Lower leg skin (tissue), 4 donors: ENCODE data around the gene VASH1. TPM values are rescaled to one million over a fixed set of nuclear protein-coding genes. Genes with fewer than 3 reads are reported as not detected.
"Not testable (repeated sequence)": the region's sequence is repeated elsewhere in the genome, so short reads cannot be mapped to it uniquely, and the experiment has no call there.

ENCODE experiments used
- DNase-seq, 2 donors: peaks; one replicate each; pipeline ENCODE4 v3.0.0-alpha.2; 2019; ENCODE audit warnings: low spot score in 2 of 2
- H3K4me3 ChIP-seq: fragments of 200-600 bp; sonication (generic); 2 replicates; pipeline ENCODE4 v1.5.1; 2017; ENCODE audit warnings: mild to moderate bottlenecking, low read depth; ENCODE audit not compliant: poor library complexity, severe bottlenecking
- POLR2A ChIP-seq, 2 donors: fragments of 450-650 bp; IDR thresholded peaks; one replicate each; pipeline ENCODE4 v1.6.1; 2016 to 2017; ENCODE audit warnings: antibody characterized with exemption in 2 of 2, mild to moderate bottlenecking in 1 of 2, moderate library complexity in 1 of 2
- WGBS, 2 donors: methylation state at CpG; one replicate each; pipeline ENCODE4 v1.1.5; 2018; 5-methylcytosine and 5-hydroxymethylcytosine counted together
- intact Hi-C: fragments of 100-400 bp; cut with DNase I; formaldehyde crosslinking; loops from one replicate; pipeline ENCODE4 v1.15.0; 2023; ENCODE audit warnings: low total_unique reads
- total RNA-seq, 4 donors: library from RNA; depleted of rRNA; stranded (reverse); fragments of >200 nt; gene quantifications; one replicate each; pipeline ENCODE4 v1.1.0, GENCODE V29; 2016
- TF ChIP-seq, protein P1 (sequence below), 3 donors: fragments of 450-650 bp; IDR thresholded peaks; one replicate each; pipeline ENCODE4 v1.5.1; 2016; ENCODE audit warnings: antibody characterized with exemption in 3 of 3, mild to moderate bottlenecking in 3 of 3, moderate library complexity in 2 of 3

VASH1 gene
- total RNA-seq, 4 donors from 2014 or later, result 0.86 to 6.9 (median 1.3) TPM

DNA sequence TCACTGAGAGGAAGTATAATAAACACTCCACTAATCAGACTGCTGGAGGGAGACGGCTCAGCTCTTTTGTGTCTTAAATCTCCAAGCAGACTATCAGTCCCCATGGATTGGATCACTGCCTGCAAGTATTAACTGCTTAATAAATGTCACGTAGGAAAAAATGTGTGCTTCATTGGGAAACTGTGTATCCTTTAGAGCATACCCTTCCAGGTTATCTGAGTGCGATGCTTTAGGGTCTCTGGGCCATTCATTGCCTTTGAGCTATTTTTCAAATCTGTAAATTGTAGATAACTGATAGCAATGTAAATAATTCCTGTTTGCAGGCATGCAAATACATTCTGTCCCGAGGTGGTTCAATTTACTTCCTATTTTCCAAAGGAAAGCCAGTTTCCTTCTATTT lies 45.0 kb upstream of the VASH1 start:
- WGBS, 2 donors, result 54 to 57% methylated on average over 4 of the region's 4 CpGs
- no peak for DNase-seq
- no peak for TF ChIP-seq POLR2A (IDR thresholded peaks at IDR 0.05)
- TF ChIP-seq, protein P1, sequence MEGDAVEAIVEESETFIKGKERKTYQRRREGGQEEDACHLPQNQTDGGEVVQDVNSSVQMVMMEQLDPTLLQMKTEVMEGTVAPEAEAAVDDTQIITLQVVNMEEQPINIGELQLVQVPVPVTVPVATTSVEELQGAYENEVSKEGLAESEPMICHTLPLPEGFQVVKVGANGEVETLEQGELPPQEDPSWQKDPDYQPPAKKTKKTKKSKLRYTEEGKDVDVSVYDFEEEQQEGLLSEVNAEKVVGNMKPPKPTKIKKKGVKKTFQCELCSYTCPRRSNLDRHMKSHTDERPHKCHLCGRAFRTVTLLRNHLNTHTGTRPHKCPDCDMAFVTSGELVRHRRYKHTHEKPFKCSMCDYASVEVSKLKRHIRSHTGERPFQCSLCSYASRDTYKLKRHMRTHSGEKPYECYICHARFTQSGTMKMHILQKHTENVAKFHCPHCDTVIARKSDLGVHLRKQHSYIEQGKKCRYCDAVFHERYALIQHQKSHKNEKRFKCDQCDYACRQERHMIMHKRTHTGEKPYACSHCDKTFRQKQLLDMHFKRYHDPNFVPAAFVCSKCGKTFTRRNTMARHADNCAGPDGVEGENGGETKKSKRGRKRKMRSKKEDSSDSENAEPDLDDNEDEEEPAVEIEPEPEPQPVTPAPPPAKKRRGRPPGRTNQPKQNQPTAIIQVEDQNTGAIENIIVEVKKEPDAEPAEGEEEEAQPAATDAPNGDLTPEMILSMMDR (IDR thresholded peaks at IDR 0.05), result no peak
- H3K4me3 ChIP-seq, result no peak overlapping the region
- intact Hi-C loops, result no loop called here

DNA sequence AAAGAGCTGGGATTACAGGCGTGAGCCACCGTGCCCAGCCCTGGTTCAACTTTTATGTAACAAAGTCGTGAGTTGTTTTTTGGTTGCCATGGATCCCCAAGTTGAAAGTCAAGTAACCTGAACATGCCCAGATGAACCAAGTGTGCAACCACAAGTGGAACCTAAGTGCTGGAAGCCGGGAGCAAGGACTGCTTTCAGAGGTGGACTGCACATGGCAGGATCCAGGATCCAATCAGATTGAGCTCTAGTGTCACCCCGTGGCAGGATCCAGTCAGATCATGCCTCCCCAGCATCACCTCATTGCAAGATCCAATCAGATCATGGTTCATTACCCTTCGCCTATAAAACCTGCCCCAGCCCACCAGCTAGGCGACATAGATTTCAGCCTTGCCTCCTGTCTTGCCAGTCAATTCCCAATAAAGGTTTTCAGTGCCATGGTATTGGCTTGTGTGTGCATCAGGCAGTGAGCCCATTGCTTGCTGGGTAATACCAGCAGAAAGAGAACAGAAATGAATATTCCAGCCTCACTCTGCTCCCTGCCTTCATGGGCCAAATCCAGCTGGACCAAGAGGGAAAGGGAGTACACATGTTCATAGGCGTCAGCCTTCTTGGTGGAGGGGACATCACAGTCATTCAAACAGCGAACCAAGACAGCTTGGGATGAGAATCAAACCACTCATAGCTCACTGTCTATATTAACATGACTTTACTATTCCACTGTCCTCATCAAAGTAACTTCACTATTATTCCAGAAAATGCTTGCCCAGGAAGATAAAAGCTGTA lies 43.6 kb upstream of the VASH1 start:
- 84% methylated on average over 9 of the region's 9 CpGs for WGBS, 2 donors
- no peak for DNase-seq
- H3K4me3 ChIP-seq, result no peak overlapping the region
- intact Hi-C loops, result loop anchor here (1.0 kb wide), 1 partner anchor 15 kb away; no protein-coding TSS in a partner anchor
- TF ChIP-seq, protein P1 (IDR thresholded peaks at IDR 0.05), result no peak
- no peak for TF ChIP-seq POLR2A (IDR thresholded peaks at IDR 0.05)

DNA sequence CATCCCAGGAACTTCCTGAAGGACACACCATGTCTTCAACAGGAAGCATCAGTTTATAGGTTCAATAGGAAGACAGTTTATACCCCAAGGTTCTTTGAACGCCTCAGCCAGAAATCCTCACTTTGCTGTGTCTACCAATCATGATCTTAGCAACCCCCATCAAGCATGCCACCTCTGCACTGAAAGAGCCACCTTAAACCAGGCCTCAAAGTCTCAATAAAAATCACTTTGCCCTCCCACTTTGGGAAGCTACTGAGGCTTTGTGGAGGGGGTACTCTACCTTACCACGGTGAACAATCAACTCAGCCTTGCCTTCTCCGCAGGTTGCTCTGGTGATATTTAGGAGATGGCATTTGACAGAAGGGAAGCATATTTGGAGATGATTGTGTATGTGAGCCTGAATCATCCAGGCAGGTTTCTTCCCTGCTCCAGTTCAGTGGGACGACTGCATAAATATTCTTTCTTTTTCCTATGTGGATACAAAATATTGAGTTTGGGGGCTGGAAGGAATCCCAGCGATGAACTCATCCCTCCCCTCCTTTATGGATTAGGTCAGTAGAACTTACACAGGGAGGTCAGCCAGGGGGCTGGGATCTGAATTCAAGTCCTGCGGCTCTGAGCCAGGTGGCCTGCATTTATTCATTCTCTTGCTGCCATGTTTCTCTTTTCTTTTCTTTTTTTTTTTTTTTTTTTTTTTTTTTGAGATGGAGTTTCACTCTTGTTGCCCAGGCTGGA lies 42.8 kb upstream of the VASH1 start:
- no peak overlapping the region for H3K4me3 ChIP-seq
- intact Hi-C loops, result loop anchor here (1.0 kb wide), 1 partner anchor 16 kb away; no protein-coding TSS in a partner anchor
- WGBS, 2 donors, result 87 to 90% methylated on average over 6 of the region's 6 CpGs
- no peak for TF ChIP-seq POLR2A (IDR thresholded peaks at IDR 0.05)
- TF ChIP-seq, protein P1 (IDR thresholded peaks at IDR 0.05), result no peak
- DNase-seq, result no peak

DNA sequence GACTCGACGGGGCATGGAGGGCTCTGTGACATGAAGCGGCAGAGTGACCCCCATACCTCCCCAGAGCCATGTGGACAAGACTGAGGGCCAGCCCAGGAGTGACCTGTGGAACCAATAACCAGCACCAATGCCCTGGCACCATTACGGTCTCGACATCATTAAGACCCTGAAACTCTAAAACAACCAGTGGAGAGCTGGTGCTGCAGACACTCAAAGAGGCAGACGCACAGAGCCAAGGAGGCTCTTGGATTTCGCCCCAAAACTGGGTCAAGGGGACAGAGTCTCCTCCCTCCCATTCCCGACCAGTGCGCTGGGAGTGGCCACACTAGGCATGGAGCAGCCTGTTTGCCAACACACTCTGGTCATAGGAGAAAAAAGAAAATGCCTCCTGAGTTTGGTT lies 41.6 kb upstream of the VASH1 start:
- no peak overlapping the region for H3K4me3 ChIP-seq
- DNase-seq, result peak in 1 of 2 donors; percentile 70
- intact Hi-C loops, result no loop called here
- 78 to 89% methylated on average over 7 to 9 of the region's 9 CpGs for WGBS, 2 donors
- TF ChIP-seq POLR2A (IDR thresholded peaks at IDR 0.05), result no peak
- TF ChIP-seq, protein P1 (IDR thresholded peaks at IDR 0.05), result no peak

DNA sequence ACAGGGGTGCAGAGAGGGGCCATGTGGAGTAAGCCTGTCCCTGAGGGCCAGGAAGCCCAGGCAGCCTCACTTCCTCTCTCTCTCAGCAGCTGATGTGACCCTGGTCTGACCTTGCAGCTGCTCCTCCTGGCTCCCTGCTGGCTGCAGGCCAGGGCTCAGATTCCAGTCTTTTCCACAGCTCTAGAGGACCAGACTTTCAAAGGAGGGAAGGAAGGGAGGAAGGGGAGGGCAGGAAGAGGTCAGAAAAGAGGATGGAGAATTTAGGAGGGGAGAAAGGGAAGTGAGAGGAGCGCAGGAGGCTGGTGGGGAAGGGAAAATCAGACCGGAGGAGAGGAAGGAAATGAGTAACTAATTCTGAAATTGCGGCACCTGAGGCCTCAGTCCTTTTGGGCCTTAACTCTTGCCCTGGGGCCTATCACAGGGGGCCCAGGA lies 40.9 kb upstream of the VASH1 start:
- TF ChIP-seq POLR2A (IDR thresholded peaks at IDR 0.05), result no peak
- TF ChIP-seq, protein P1 (IDR thresholded peaks at IDR 0.05), result no peak
- WGBS, 2 donors, result 54 to 72% methylated on average over 3 of the region's 3 CpGs
- no peak overlapping the region for H3K4me3 ChIP-seq
- intact Hi-C loops, result no loop called here
- DNase-seq, result peak in 1 of 2 donors; percentile 84

DNA sequence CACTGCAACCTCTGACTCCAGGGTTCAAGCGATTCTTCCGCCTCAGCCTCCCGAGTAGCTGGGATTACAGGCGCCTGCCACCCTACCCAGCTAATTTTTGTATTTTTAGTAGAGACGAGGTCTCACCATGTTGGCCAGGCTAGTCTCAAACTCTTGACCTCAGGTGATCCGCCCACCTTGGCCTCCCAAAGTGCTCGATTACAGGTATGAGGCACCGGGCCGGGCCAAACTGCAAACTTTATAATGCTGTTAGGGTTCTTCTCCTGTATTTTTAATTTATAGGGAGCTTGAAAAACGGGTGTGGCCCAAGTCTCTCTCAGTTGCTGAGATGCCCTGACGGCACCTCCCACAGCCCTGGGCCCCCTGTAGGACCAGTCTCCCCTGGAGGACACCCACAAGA lies 39.8 kb upstream of the VASH1 start:
- peak in 1 of 2 donors; percentile 65 for DNase-seq
- intact Hi-C loops, H3K4me3 ChIP-seq: not testable (repeated sequence)
- WGBS, 2 donors, result 89 to 94% methylated on average over 11 of the region's 11 CpGs
